ENCODE data around the gene TAS2R60.

TAS2R60 gene

DNA sequence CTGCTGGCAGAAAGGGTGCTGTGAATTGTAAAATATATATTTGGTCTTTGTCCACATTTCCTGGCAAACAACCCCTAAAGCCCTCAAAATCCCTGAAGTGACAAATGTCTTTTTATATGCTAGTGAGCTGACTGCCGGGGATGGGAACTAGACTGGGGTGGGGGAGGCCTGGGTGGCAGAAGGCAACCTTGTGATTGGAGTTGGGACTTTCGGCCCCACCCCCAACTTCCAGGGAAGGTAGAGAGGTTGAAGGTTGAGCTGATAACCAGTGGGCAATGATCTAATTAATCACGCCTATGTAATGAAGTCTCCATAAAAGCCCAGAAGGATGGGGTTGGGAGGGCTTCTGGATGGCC lies 37.3 kb upstream of the TAS2R60 start:
- DNase-seq (ENCODE audit: low read depth): no peak
- TF ChIP-seq, protein P1, sequence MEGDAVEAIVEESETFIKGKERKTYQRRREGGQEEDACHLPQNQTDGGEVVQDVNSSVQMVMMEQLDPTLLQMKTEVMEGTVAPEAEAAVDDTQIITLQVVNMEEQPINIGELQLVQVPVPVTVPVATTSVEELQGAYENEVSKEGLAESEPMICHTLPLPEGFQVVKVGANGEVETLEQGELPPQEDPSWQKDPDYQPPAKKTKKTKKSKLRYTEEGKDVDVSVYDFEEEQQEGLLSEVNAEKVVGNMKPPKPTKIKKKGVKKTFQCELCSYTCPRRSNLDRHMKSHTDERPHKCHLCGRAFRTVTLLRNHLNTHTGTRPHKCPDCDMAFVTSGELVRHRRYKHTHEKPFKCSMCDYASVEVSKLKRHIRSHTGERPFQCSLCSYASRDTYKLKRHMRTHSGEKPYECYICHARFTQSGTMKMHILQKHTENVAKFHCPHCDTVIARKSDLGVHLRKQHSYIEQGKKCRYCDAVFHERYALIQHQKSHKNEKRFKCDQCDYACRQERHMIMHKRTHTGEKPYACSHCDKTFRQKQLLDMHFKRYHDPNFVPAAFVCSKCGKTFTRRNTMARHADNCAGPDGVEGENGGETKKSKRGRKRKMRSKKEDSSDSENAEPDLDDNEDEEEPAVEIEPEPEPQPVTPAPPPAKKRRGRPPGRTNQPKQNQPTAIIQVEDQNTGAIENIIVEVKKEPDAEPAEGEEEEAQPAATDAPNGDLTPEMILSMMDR (IDR thresholded peaks at IDR 0.05; ENCODE audit: low read length, missing control alignments): no peak

GRCh38 chr7:143407287-143408251 lies 35.7 kb upstream of the TAS2R60 start:
- TF ChIP-seq, protein P1 (IDR thresholded peaks at IDR 0.05; ENCODE audit: low read length, missing control alignments): no peak
- no peak for DNase-seq (ENCODE audit: low read depth)
- H3K4me3 ChIP-seq (replicated peaks; ENCODE audit: low read depth, low read length): no peak overlapping the region

More for the DNA sequence above, 37.3 kb upstream of the TAS2R60 start:
- no peak overlapping the region for H3K4me3 ChIP-seq (replicated peaks; ENCODE audit: low read depth, low read length)

- TF ChIP-seq, protein P1 (IDR thresholded peaks at IDR 0.05; ENCODE audit: low read length, missing control alignments): no peak
- DNase-seq (ENCODE audit: low read depth): no peak
- H3K4me3 ChIP-seq (replicated peaks; ENCODE audit: low read depth, low read length): no peak overlapping the region
Measured at GRCh38 chr7:143408252-143408685, 35.0 kb upstream of the TAS2R60 start.

- no peak for DNase-seq (ENCODE audit: low read depth)
- TF ChIP-seq, protein P1 (IDR thresholded peaks at IDR 0.05; ENCODE audit: low read length, missing control alignments): peak; percentile 16
- H3K4me3 ChIP-seq (replicated peaks; ENCODE audit: low read depth, low read length): no peak within 1 kb of the TSS
Measured at GRCh38 chr7:143408686-143409561, 34.3 kb upstream of the TAS2R60 start, which contains the start of gene EPHA1. TSS of gene EPHA1 (minus strand) at chr7:143408856. CDS start at chr7:143408805, 51 bp downstream.

GRCh38 chr7:143410521-143411004 lies 32.7 kb upstream of the TAS2R60 start:
- TF ChIP-seq, protein P1 (IDR thresholded peaks at IDR 0.05; ENCODE audit: low read length, missing control alignments): no peak
- DNase-seq (ENCODE audit: low read depth): peak; percentile 88
- H3K4me3 ChIP-seq (replicated peaks; ENCODE audit: low read depth, low read length): no peak overlapping the region

GRCh38 chr7:143411976-143412708 lies 31.1 kb upstream of the TAS2R60 start:
- no peak for DNase-seq (ENCODE audit: low read depth)
- TF ChIP-seq, protein P1 (IDR thresholded peaks at IDR 0.05; ENCODE audit: low read length, missing control alignments): no peak
- no peak overlapping the region for H3K4me3 ChIP-seq (replicated peaks; ENCODE audit: low read depth, low read length)

Data from fibroblast of pulmonary artery (primary cell).